ENCODE data around the gene TRAF3IP1.

DNA sequence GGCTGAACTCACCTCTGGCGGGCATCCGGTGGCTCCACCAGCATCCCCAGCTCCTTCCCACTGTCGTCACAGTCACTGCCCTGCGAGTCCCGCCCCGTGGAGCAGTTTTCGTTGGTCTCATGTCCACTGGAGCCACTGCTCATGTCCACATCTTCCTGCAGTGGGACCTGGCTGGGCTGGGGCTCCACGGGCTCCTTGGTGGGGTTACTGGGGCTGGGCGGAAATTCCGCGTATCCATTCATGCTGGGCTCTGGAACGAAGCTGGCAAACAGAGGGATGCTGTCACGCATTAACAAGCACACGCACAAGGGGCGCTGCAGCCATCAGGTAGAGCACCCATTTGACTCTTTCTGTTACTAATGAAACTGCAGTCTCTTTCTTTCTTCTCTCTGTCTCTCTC is 42.6 kb upstream of the TRAF3IP1 start:
- TF ChIP-seq POLR2AphosphoS5 (IDR thresholded peaks at IDR 0.05; ENCODE audit: low read depth, low read length) (no peak), TAF1 (IDR thresholded peaks at IDR 0.05; ENCODE audit: borderline replicate concordance, insufficient read depth, low read length) (no peak)
- TF ChIP-seq, protein P1, sequence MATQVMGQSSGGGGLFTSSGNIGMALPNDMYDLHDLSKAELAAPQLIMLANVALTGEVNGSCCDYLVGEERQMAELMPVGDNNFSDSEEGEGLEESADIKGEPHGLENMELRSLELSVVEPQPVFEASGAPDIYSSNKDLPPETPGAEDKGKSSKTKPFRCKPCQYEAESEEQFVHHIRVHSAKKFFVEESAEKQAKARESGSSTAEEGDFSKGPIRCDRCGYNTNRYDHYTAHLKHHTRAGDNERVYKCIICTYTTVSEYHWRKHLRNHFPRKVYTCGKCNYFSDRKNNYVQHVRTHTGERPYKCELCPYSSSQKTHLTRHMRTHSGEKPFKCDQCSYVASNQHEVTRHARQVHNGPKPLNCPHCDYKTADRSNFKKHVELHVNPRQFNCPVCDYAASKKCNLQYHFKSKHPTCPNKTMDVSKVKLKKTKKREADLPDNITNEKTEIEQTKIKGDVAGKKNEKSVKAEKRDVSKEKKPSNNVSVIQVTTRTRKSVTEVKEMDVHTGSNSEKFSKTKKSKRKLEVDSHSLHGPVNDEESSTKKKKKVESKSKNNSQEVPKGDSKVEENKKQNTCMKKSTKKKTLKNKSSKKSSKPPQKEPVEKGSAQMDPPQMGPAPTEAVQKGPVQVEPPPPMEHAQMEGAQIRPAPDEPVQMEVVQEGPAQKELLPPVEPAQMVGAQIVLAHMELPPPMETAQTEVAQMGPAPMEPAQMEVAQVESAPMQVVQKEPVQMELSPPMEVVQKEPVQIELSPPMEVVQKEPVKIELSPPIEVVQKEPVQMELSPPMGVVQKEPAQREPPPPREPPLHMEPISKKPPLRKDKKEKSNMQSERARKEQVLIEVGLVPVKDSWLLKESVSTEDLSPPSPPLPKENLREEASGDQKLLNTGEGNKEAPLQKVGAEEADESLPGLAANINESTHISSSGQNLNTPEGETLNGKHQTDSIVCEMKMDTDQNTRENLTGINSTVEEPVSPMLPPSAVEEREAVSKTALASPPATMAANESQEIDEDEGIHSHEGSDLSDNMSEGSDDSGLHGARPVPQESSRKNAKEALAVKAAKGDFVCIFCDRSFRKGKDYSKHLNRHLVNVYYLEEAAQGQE (IDR thresholded peaks at IDR 0.05; ENCODE audit: insufficient read depth in 1 of 2, low read depth in 2 of 2, low read length in 2 of 2): no peak

All from PFSK-1 (cell line).